Measurements from ENCODE around the gene CRAT. TPM values are rescaled to one million over a fixed set of nuclear protein-coding genes. Genes with fewer than 3 reads are reported as not detected.

CRAT gene
- total RNA-seq, 4 donors from 2014 or later: 73.9 to 117 (median 92.2) TPM

DNA sequence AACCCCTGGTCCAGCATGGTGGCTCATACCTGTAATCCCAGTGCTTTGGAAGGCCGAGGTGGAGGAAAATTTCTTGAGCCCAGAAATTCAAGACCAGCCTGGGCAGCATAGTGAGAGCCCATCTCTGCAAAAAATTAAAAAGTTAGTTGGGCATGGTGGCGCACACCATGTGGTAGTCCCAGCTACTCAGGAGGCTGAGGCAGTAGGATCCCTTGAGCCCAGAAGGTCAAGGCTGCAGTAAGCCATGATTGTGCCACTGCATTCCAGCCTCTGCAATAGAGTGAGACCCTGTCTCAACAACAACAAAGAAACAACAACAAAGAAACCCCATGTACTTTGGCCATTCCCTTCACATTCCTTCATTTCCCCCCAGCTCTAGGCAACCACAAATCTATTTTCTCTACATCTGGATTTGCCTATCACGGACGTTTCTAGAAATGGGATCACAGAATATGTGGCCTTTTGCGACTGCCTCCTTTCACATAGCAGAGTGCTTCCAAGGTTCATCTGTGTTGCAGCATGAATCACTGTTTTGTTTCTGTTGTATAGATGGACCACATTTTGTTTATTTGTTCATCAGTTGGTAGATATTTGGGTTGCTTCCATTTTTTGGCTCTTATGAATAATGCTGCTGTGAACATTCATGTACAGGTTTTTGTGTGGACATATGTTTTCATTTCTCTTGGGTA is 56.3 kb downstream of the CRAT start:
- H3K36me3 ChIP-seq: peaks cover 37 to 95% (median 78%) of the 10 kb centered on the region in 4 donors
- intact Hi-C loops (cut with DNase I): no loop called here
- no peak overlapping the region for H3K27ac ChIP-seq (replicated peaks in 1 of 4)
- no peaks in the 10 kb centered on the region for H3K9me3 ChIP-seq
- no peaks in the 10 kb centered on the region for H3K4me1 ChIP-seq
- 91% methylated on average over 5 of the region's 5 CpGs for WGBS
- no peak for TF ChIP-seq EP300 (IDR thresholded peaks at IDR 0.05)
- TF ChIP-seq POLR2AphosphoS5 (IDR thresholded peaks at IDR 0.05): no peak
- TF ChIP-seq, protein P1, sequence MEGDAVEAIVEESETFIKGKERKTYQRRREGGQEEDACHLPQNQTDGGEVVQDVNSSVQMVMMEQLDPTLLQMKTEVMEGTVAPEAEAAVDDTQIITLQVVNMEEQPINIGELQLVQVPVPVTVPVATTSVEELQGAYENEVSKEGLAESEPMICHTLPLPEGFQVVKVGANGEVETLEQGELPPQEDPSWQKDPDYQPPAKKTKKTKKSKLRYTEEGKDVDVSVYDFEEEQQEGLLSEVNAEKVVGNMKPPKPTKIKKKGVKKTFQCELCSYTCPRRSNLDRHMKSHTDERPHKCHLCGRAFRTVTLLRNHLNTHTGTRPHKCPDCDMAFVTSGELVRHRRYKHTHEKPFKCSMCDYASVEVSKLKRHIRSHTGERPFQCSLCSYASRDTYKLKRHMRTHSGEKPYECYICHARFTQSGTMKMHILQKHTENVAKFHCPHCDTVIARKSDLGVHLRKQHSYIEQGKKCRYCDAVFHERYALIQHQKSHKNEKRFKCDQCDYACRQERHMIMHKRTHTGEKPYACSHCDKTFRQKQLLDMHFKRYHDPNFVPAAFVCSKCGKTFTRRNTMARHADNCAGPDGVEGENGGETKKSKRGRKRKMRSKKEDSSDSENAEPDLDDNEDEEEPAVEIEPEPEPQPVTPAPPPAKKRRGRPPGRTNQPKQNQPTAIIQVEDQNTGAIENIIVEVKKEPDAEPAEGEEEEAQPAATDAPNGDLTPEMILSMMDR (IDR thresholded peaks at IDR 0.05): no peak
- no peak for TF ChIP-seq POLR2A (IDR thresholded peaks at IDR 0.05; ENCODE audit: low read depth)
- no peak for DNase-seq (ENCODE audit: extremely low spot score)
- H3K4me3 ChIP-seq: no peak overlapping the region
- H3K27me3 ChIP-seq: no peaks in the 10 kb centered on the region

DNA sequence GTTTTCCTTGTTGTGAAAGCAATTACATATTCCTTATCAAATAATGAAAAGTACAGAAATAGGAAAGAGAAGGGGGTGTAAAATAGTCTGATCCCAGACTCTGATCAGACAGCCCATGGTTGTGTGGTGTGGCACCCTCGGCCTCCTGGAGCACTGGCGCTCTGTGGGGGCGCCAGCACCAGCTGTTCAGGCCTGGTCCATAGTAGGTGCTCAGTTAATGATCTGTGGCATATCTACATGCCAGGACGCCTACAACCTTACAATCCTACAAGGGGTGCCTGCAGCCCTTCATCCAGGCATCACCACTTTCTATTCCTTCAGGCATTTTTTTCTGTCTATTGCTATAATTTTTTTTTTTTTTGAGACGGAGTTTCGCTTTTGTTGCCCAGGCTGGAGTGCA is 57.6 kb downstream of the CRAT start:
- no peak for TF ChIP-seq EP300 (IDR thresholded peaks at IDR 0.05)
- TF ChIP-seq POLR2A (IDR thresholded peaks at IDR 0.05; ENCODE audit: low read depth): no peak
- TF ChIP-seq, protein P1 (IDR thresholded peaks at IDR 0.05): no peak
- TF ChIP-seq POLR2AphosphoS5 (IDR thresholded peaks at IDR 0.05): no peak
- H3K27ac ChIP-seq (replicated peaks in 1 of 4): no peak overlapping the region
- H3K4me1 ChIP-seq: no peaks in the 10 kb centered on the region

DNA sequence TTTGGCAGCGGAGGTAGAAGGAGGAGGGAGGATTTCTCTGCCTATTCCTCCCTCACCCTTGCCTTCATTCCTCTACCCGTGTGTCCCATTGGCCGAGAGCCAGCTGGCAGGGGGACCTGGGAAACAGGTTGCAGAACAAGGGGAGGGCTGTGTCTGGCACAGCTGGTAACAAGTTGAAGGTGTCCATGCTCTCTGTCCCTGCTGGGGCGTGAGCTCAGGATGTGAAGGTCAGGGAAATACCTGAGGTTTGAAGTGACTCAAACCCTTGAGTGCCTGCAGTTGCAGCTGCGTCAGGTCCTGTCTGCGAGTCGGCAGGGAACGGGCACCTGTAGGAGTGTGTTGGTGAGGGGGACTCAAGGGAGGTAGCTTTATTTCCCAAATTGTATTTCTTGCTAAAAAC is 58.0 kb downstream of the CRAT start:
- H3K9me3 ChIP-seq: no peaks in the 10 kb centered on the region
- WGBS: 73% methylated on average over 8 of the region's 8 CpGs
- peaks cover 48 to 100% (median 83%) of the 10 kb centered on the region in 4 donors for H3K36me3 ChIP-seq

More for the DNA sequence above, 57.6 kb downstream of the CRAT start:
- intact Hi-C loops (cut with DNase I): no loop called here
- no peaks in the 10 kb centered on the region for H3K27me3 ChIP-seq
- H3K9me3 ChIP-seq: no peaks in the 10 kb centered on the region
- no peak for DNase-seq (ENCODE audit: extremely low spot score)
- H3K4me3 ChIP-seq: no peak overlapping the region
- WGBS: 92% methylated on average over 6 of the region's 6 CpGs
- peaks cover 44 to 96% (median 82%) of the 10 kb centered on the region in 4 donors for H3K36me3 ChIP-seq

More for the DNA sequence above, 58.0 kb downstream of the CRAT start:
- no peak for TF ChIP-seq EP300 (IDR thresholded peaks at IDR 0.05)
- TF ChIP-seq, protein P1 (IDR thresholded peaks at IDR 0.05): no peak
- TF ChIP-seq POLR2A (IDR thresholded peaks at IDR 0.05; ENCODE audit: low read depth): no peak
- TF ChIP-seq POLR2AphosphoS5 (IDR thresholded peaks at IDR 0.05): no peak
- H3K4me3 ChIP-seq: no peak overlapping the region
- no peaks in the 10 kb centered on the region for H3K4me1 ChIP-seq
- H3K27ac ChIP-seq (replicated peaks in 1 of 4): no peak overlapping the region
- no peak for DNase-seq (ENCODE audit: extremely low spot score)
- intact Hi-C loops (cut with DNase I): no loop called here
- no peaks in the 10 kb centered on the region for H3K27me3 ChIP-seq

Other genes with a start within 250 kb of the CRAT start
- gene KYAT1, start 228.8 kb downstream of the CRAT start, total RNA-seq: 1 to 10 TPM; 4.3 to 8.4 (median 6.2) TPM
- gene LRRC8A, start 228.7 kb downstream of the CRAT start, total RNA-seq: 10 to 100 TPM; 39.5 to 94.2 (median 55.6) TPM
- gene PHYHD1, start 189.8 kb downstream of the CRAT start, total RNA-seq: 10 to 100 TPM; 10.4 to 22.3 (median 12.0) TPM
- 10 to 100 TPM; 10.4 to 20.7 (median 14.1) TPM for gene DOLK, start 163.2 kb downstream of the CRAT start, total RNA-seq
- 10 to 100 TPM; 22.9 to 34.0 (median 29.4) TPM for gene NUP188, start 163.1 kb downstream of the CRAT start, total RNA-seq
- gene SH3GLB2, start 82.5 kb downstream of the CRAT start, total RNA-seq: 10 to 100 TPM; 71.6 to 92.3 (median 88.5) TPM
- gene MIGA2, start 74.2 kb downstream of the CRAT start, total RNA-seq: 10 to 100 TPM; 23.9 to 44.2 (median 32.1) TPM
- 1 to 10 TPM; 3.0 to 5.5 (median 4.3) TPM for gene DOLPP1, start 29.7 kb downstream of the CRAT start, total RNA-seq
- 10 to 100 TPM; 57.7 to 91.9 (median 77.4) TPM for gene PTPA, start 622 bp upstream of the CRAT start, total RNA-seq
- gene IER5L, start 67.5 kb upstream of the CRAT start, total RNA-seq: 10 to 100 TPM in 3 of 4 donors, 1 to 10 TPM in 1; 5.0 to 24.2 (median 12.9) TPM

Measured in esophagus muscularis mucosa (tissue), 4 donors.